Activated naive CD4-positive, alpha-beta T cell treated with anti-CD3 and anti-CD28 coated beads, Interleukin-2, amount 50 U/mL, for 16 hours (primary cell): ENCODE data around the gene MAIP1.
"Not testable (repeated sequence)": the region's sequence is repeated elsewhere in the genome, so short reads cannot be mapped to it uniquely, and the experiment has no call there.

Experiments
- DNase-seq: peaks from one replicate; pipeline ENCODE4 v3.0.0-alpha.2; 2020

Gene MAIP1

GRCh38 chr2:199955339-199956061 lies at the start of gene MAIP1, which contains the start of gene TYW5:
TSS of gene MAIP1 (plus strand) at chr2:199955582. CDS start at chr2:199955799, 217 bp downstream.
TSS of gene TYW5 (minus strand) at chr2:199955491. CDS start at chr2:199955470, 21 bp downstream.
- DNase-seq = peak; percentile 80

- no peak for DNase-seq
These were observed 48.2 kb upstream of the MAIP1 start for GRCh38 chr2:199907008-199907714.

GRCh38 chr2:199910338-199911051 lies 44.9 kb upstream of the MAIP1 start:
- DNase-seq = no peak

- peak; percentile 88 for DNase-seq
These were observed 44.1 kb upstream of the MAIP1 start, which contains the start of gene C2orf69 for GRCh38 chr2:199911052-199911876. TSS of gene C2orf69 (plus strand) at chr2:199911293. CDS start at chr2:199911439, 146 bp downstream.

GRCh38 chr2:199911877-199912161 lies 43.6 kb upstream of the MAIP1 start:
- DNase-seq = no peak

- not testable (repeated sequence) for DNase-seq
These were observed 42.7 kb upstream of the MAIP1 start for GRCh38 chr2:199912553-199913114.

GRCh38 chr2:199914372-199914958 lies 40.9 kb upstream of the MAIP1 start:
- no peak for DNase-seq

- no peak for DNase-seq
These were observed 38.4 kb upstream of the MAIP1 start for GRCh38 chr2:199916980-199917379.

- DNase-seq = no peak
These were observed 32.5 kb upstream of the MAIP1 start for GRCh38 chr2:199922856-199923255.

GRCh38 chr2:199923924-199924323 lies 31.5 kb upstream of the MAIP1 start:
- DNase-seq = no peak

GRCh38 chr2:199926806-199927205 lies 28.6 kb upstream of the MAIP1 start:
- DNase-seq = no peak

GRCh38 chr2:199928226-199928625 lies 27.2 kb upstream of the MAIP1 start:
- no peak for DNase-seq

- DNase-seq = no peak
These were observed 26.8 kb upstream of the MAIP1 start for GRCh38 chr2:199928626-199929025.

- no peak for DNase-seq
These were observed 26.1 kb upstream of the MAIP1 start for GRCh38 chr2:199929262-199929661.

- DNase-seq = no peak
These were observed 23.0 kb upstream of the MAIP1 start for GRCh38 chr2:199932312-199932855.

- DNase-seq = no peak
These were observed 21.9 kb upstream of the MAIP1 start for GRCh38 chr2:199933466-199933865.

- DNase-seq = no peak
These were observed 18.8 kb upstream of the MAIP1 start for GRCh38 chr2:199936554-199936953.

GRCh38 chr2:199940373-199940772 lies 15.0 kb upstream of the MAIP1 start:
- no peak for DNase-seq

GRCh38 chr2:199943373-199943772 lies 12.0 kb upstream of the MAIP1 start:
- no peak for DNase-seq

- no peak for DNase-seq
These were observed 9.2 kb upstream of the MAIP1 start for GRCh38 chr2:199946196-199946595.

GRCh38 chr2:199946836-199947235 lies 8.5 kb upstream of the MAIP1 start:
- no peak for DNase-seq

- no peak for DNase-seq
These were observed 5.0 kb upstream of the MAIP1 start for GRCh38 chr2:199950396-199950795.
